Measurements from ENCODE around the gene CMSS1.
A peak's percentile ranks its signal among the peaks of the same experiment; 100 is the strongest.

The CMSS1 gene

GRCh38 chr3:99940350-99940749 is 122.7 kb downstream of the CMSS1 start:
- no peak for DNase-seq

GRCh38 chr3:99941211-99941610 is 123.5 kb downstream of the CMSS1 start:
- DNase-seq: no peak

GRCh38 chr3:99943931-99944761 is 126.5 kb downstream of the CMSS1 start:
- DNase-seq: no peak

GRCh38 chr3:99945328-99945995 is 127.8 kb downstream of the CMSS1 start:
- peak; percentile 42 for DNase-seq

GRCh38 chr3:99947356-99947755 is 129.7 kb downstream of the CMSS1 start:
- no peak for DNase-seq

GRCh38 chr3:99948467-99949089 is 130.9 kb downstream of the CMSS1 start:
- no peak for DNase-seq

GRCh38 chr3:99949956-99950670 is 132.5 kb downstream of the CMSS1 start:
- DNase-seq: no peak

GRCh38 chr3:99950921-99951320 is 133.3 kb downstream of the CMSS1 start:
- no peak for DNase-seq

- no peak for DNase-seq
Observed at GRCh38 chr3:99951701-99952100, 134.0 kb downstream of the CMSS1 start.

- no peak for DNase-seq
Observed at GRCh38 chr3:99952306-99952705, 134.6 kb downstream of the CMSS1 start.

GRCh38 chr3:99953596-99953995 is 135.9 kb downstream of the CMSS1 start:
- DNase-seq: no peak

GRCh38 chr3:99954914-99955644 is 137.4 kb downstream of the CMSS1 start:
- DNase-seq: no peak

GRCh38 chr3:99955773-99956562 is 138.3 kb downstream of the CMSS1 start:
- no peak for DNase-seq

GRCh38 chr3:99957151-99957796 is 139.6 kb downstream of the CMSS1 start:
- DNase-seq: peak; percentile 62

GRCh38 chr3:99958222-99958912 is 140.7 kb downstream of the CMSS1 start:
- DNase-seq: no peak

- DNase-seq: no peak
Observed at GRCh38 chr3:99960123-99960878, 142.6 kb downstream of the CMSS1 start.

- DNase-seq: no peak
Observed at GRCh38 chr3:99960941-99961340, 143.3 kb downstream of the CMSS1 start.

GRCh38 chr3:99961756-99962515 is 144.3 kb downstream of the CMSS1 start:
- no peak for DNase-seq

GRCh38 chr3:99962703-99963102 is 145.0 kb downstream of the CMSS1 start:
- no peak for DNase-seq
